Osteoblast (primary cell): Measurements from ENCODE around the gene PTPRD. TPM values are rescaled to one million over a fixed set of nuclear protein-coding genes. Genes with fewer than 3 reads are reported as not detected.

ENCODE experiments used
- DNase-seq: peaks from one replicate; pipeline ENCODE4 v3.0.0; 2011; ENCODE audit warnings: low spot score, mixed read lengths; ENCODE audit not compliant: insufficient read length; ENCODE audit errors: missing footprints
- H2AFZ ChIP-seq: 2 replicates; pipeline ENCODE4 v1.6.0; 2011; ENCODE audit warnings: mild to moderate bottlenecking, low read length
- H3K27ac ChIP-seq: 2 replicates; pipeline ENCODE4 v1.5.1; 2011; ENCODE audit warnings: mild to moderate bottlenecking, low read depth, low read length, moderate library complexity
- H3K27me3 ChIP-seq: 2 replicates; pipeline ENCODE4 v1.6.0; 2012; ENCODE audit warnings: mild to moderate bottlenecking, control low read depth, inconsistent platforms, low read length, moderate library complexity; ENCODE audit not compliant: insufficient read depth
- H3K36me3 ChIP-seq: 2 replicates; pipeline ENCODE4 v1.5.1; 2011; ENCODE audit warnings: mild to moderate bottlenecking, low read length, control low read depth, moderate library complexity; ENCODE audit not compliant: insufficient read depth
- H3K4me1 ChIP-seq: 2 replicates; pipeline ENCODE4 v1.5.1; 2011; ENCODE audit warnings: mild to moderate bottlenecking, low read length, control low read depth, moderate library complexity; ENCODE audit not compliant: insufficient read depth
- H3K4me2 ChIP-seq: 2 replicates; pipeline ENCODE4 v1.6.0; 2011; ENCODE audit warnings: mild to moderate bottlenecking, low read length; ENCODE audit not compliant: insufficient read depth
- H3K4me3 ChIP-seq: fragments of 200-600 bp; sonication (generic); 3 replicates; pipeline ENCODE4 v1.5.1; 2012; ENCODE audit warnings: mild to moderate bottlenecking, low read length, inconsistent platforms; ENCODE audit not compliant: insufficient read depth
- H3K79me2 ChIP-seq: 2 replicates; pipeline ENCODE4 v1.6.0; 2012; ENCODE audit warnings: mild to moderate bottlenecking, low read length, control low read depth, inconsistent platforms; ENCODE audit not compliant: insufficient read depth
- H3K9me3 ChIP-seq: 2 replicates; pipeline ENCODE4 v1.5.1; 2011; ENCODE audit warnings: low read depth, low read length, control low read depth
- H4K20me1 ChIP-seq: 2 replicates; pipeline ENCODE4 v1.6.0; 2012; ENCODE audit warnings: mild to moderate bottlenecking, low read length, control low read depth; ENCODE audit not compliant: insufficient read depth
- total RNA-seq: library from RNA; depleted of rRNA; stranded (reverse); fragments of >200 nt; gene quantifications from 2 replicates; pipeline ENCODE4 v1.2.3, GENCODE V29; 2012
- TF ChIP-seq, protein P1 (sequence below): IDR thresholded peaks from 2 replicates; pipeline ENCODE4 v1.5.1; 2011; ENCODE audit warnings: mild to moderate bottlenecking, low read depth, low read length, moderate library complexity; ENCODE audit errors: extremely low read depth

The PTPRD gene
- total RNA-seq, 1 donor = 23.9 TPM

- no peak overlapping the region for H3K27ac ChIP-seq
- H3K79me2 ChIP-seq = no peaks in the 10 kb centered on the region
- TF ChIP-seq, protein P1, sequence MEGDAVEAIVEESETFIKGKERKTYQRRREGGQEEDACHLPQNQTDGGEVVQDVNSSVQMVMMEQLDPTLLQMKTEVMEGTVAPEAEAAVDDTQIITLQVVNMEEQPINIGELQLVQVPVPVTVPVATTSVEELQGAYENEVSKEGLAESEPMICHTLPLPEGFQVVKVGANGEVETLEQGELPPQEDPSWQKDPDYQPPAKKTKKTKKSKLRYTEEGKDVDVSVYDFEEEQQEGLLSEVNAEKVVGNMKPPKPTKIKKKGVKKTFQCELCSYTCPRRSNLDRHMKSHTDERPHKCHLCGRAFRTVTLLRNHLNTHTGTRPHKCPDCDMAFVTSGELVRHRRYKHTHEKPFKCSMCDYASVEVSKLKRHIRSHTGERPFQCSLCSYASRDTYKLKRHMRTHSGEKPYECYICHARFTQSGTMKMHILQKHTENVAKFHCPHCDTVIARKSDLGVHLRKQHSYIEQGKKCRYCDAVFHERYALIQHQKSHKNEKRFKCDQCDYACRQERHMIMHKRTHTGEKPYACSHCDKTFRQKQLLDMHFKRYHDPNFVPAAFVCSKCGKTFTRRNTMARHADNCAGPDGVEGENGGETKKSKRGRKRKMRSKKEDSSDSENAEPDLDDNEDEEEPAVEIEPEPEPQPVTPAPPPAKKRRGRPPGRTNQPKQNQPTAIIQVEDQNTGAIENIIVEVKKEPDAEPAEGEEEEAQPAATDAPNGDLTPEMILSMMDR = no peak
- H3K9me3 ChIP-seq = peaks cover 7% of the 10 kb centered on the region
- no peak overlapping the region for H2AFZ ChIP-seq
- no peaks in the 10 kb centered on the region for H3K27me3 ChIP-seq
- H3K4me3 ChIP-seq = no peak overlapping the region
- H3K4me1 ChIP-seq = no peaks in the 10 kb centered on the region
- no peaks in the 10 kb centered on the region for H3K36me3 ChIP-seq
- no peak for DNase-seq
- H3K4me2 ChIP-seq = no peak overlapping the region
- no peaks in the 10 kb centered on the region for H4K20me1 ChIP-seq
These were observed 720.6 kb downstream of the PTPRD start for GRCh38 chr9:9892217-9892616.

DNA sequence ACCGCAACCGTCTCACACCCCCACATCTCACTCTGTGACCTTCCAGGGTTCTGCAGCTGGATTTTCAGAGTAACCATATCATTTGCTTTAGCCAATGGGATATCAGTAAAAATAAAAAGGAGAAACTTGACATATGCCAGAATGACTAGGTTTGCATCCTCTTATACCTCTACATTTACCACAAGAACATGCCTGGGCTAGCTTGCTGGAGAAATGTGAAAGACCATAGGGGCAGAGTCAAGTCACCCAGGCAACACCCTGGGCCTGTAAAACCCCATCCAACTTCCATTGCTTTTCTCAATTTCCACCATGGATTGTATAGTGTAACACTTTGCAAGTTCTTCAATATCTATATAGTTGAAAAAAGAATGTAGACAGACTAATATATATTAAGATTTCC, 731.1 kb downstream of the PTPRD start:
- H3K4me1 ChIP-seq = no peaks in the 10 kb centered on the region
- no peak for DNase-seq
- no peaks in the 10 kb centered on the region for H3K36me3 ChIP-seq
- H3K9me3 ChIP-seq = no peaks in the 10 kb centered on the region
- TF ChIP-seq, protein P1 = no peak
- no peak overlapping the region for H3K4me2 ChIP-seq
- H4K20me1 ChIP-seq = no peaks in the 10 kb centered on the region
- H3K79me2 ChIP-seq = no peaks in the 10 kb centered on the region
- H2AFZ ChIP-seq = no peak overlapping the region
- no peaks in the 10 kb centered on the region for H3K27me3 ChIP-seq
- no peak overlapping the region for H3K4me3 ChIP-seq
- no peak overlapping the region for H3K27ac ChIP-seq

DNA sequence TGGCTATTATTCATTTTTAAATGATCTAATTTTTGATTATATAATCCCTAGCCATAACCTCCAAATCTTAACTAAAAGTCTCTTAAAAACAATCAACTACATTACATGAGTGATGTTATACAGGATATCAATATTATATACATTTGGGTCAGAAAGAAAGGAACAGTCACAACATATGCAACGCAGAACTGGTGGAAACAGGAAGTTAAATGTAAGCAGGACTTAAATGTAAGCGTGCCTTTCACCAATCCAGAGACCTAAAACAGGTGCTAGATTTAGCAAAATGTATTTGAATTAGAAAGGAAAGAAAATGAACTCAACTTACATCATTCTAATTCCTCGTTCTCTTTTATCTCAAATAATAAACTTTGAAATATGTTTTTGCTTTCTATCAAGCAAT, 738.5 kb downstream of the PTPRD start:
- Histone ChIP-seq H2AFZ (no peak overlapping the region), H3K4me1 (no peaks in the 10 kb centered on the region), H3K27ac (no peak overlapping the region), H3K9me3 (no peaks in the 10 kb centered on the region), H3K36me3 (no peaks in the 10 kb centered on the region), H3K79me2 (no peaks in the 10 kb centered on the region), H3K4me2 (no peak overlapping the region), H3K27me3 (no peaks in the 10 kb centered on the region), H3K4me3 (no peak overlapping the region), H4K20me1 (no peaks in the 10 kb centered on the region)
- no peak for DNase-seq
- TF ChIP-seq, protein P1 = no peak

GRCh38 chr9:9862235-9862810, 750.5 kb downstream of the PTPRD start:
- Histone ChIP-seq H3K9me3 (no peaks in the 10 kb centered on the region), H3K36me3 (no peaks in the 10 kb centered on the region), H3K4me2 (no peak overlapping the region), H3K27me3 (no peaks in the 10 kb centered on the region), H3K79me2 (no peaks in the 10 kb centered on the region), H3K4me1 (no peaks in the 10 kb centered on the region), H2AFZ (no peak overlapping the region), H3K4me3 (no peak overlapping the region), H4K20me1 (no peaks in the 10 kb centered on the region), H3K27ac (no peak overlapping the region)
- TF ChIP-seq, protein P1 = no peak
- DNase-seq = no peak
